ENCODE results near the gene OPN1LW.
A peak's percentile ranks its signal among the peaks of the same experiment; 100 is the strongest.

Gene OPN1LW

GRCh38 chrX:154121961-154122360 lies 22.1 kb upstream of the OPN1LW start:
- TF ChIP-seq CTCF (conservative IDR thresholded peaks at IDR 0.05) (no peak), ZFX (IDR thresholded peaks at IDR 0.05) (no peak)
- peak overlapping the region; percentile 45 for H3K27ac ChIP-seq

GRCh38 chrX:154123241-154124219 lies 20.5 kb upstream of the OPN1LW start:
- H3K27ac ChIP-seq, result peak overlapping the region; percentile 51
- no peak for TF ChIP-seq CTCF (conservative IDR thresholded peaks at IDR 0.05)
- TF ChIP-seq ZFX (IDR thresholded peaks at IDR 0.05), result no peak

GRCh38 chrX:154125391-154126040 lies 18.5 kb upstream of the OPN1LW start:
- TF ChIP-seq CTCF (conservative IDR thresholded peaks at IDR 0.05) (no peak), ZFX (IDR thresholded peaks at IDR 0.05) (no peak)
- H3K27ac ChIP-seq, result no peak overlapping the region

- no peak for TF ChIP-seq CTCF (conservative IDR thresholded peaks at IDR 0.05)
- no peak for TF ChIP-seq ZFX (IDR thresholded peaks at IDR 0.05)
- no peak overlapping the region for H3K27ac ChIP-seq
Measured at GRCh38 chrX:154126101-154126500, 17.9 kb upstream of the OPN1LW start.

- no peak for TF ChIP-seq CTCF (conservative IDR thresholded peaks at IDR 0.05)
- TF ChIP-seq ZFX (IDR thresholded peaks at IDR 0.05), result no peak
- no peak overlapping the region for H3K27ac ChIP-seq
Measured at GRCh38 chrX:154131955-154132354, 12.1 kb upstream of the OPN1LW start.

- TF ChIP-seq CTCF (conservative IDR thresholded peaks at IDR 0.05) (no peak), ZFX (IDR thresholded peaks at IDR 0.05) (no peak)
- no peak overlapping the region for H3K27ac ChIP-seq
Measured at GRCh38 chrX:154132366-154132765, 11.7 kb upstream of the OPN1LW start.

Measured in C4-2B (cell line).